ENCODE results near the gene ZNF236. TPM values are rescaled to one million over a fixed set of nuclear protein-coding genes. Genes with fewer than 3 reads are reported as not detected.

ZNF236 gene
- total RNA-seq, 1 experiment from 2014 or later = 24.8 TPM

DNA sequence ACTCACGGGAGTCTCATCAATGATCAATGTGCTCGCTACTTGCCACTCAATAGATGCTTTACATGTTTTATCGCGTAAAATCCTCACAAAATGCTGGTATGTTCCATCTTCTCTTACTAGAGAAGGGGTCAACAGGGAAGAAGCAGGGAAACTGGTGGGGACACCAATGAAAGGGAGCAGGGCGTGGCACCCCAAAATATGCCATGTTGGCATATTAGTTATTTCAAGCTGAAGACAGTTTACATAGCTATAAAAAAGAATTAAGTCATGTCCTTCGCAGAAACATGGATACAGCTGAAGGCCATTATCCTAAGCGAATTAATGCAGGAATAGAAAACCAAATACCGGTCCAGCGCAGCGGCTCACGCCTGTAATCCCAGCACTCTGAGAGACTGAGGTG is 8.1 kb upstream of the ZNF236 start:
- no peaks in the 10 kb centered on the region for H3K9me3 ChIP-seq (ENCODE audit: low read depth, low read length, poor library complexity, severe bottlenecking)
- H3K36me3 ChIP-seq (ENCODE audit: insufficient read depth, low read length, poor library complexity, severe bottlenecking) = no peaks in the 10 kb centered on the region
- ChIA-PET POLR2A (ENCODE audit: low non-redundant PET) (no interaction called here), CTCF (no interaction called here)
- H3K4me3 ChIP-seq (ENCODE audit: low read depth, low read length, poor library complexity, severe bottlenecking) = no peak overlapping the region
- H3K4me1 ChIP-seq (ENCODE audit: insufficient read depth, low read length, poor library complexity, severe bottlenecking) = no peaks in the 10 kb centered on the region
- H3K27me3 ChIP-seq (replicated peaks; ENCODE audit: insufficient read depth, low read depth, low read length, poor library complexity) = no peaks in the 10 kb centered on the region
- DNase-seq (ENCODE audit: low spot score) = no peak
- no peak for TF ChIP-seq EZH2 (IDR thresholded peaks at IDR 0.05; ENCODE audit: borderline replicate concordance, low read depth, low read length, poor library complexity, severe bottlenecking)
- TF ChIP-seq, protein P1, sequence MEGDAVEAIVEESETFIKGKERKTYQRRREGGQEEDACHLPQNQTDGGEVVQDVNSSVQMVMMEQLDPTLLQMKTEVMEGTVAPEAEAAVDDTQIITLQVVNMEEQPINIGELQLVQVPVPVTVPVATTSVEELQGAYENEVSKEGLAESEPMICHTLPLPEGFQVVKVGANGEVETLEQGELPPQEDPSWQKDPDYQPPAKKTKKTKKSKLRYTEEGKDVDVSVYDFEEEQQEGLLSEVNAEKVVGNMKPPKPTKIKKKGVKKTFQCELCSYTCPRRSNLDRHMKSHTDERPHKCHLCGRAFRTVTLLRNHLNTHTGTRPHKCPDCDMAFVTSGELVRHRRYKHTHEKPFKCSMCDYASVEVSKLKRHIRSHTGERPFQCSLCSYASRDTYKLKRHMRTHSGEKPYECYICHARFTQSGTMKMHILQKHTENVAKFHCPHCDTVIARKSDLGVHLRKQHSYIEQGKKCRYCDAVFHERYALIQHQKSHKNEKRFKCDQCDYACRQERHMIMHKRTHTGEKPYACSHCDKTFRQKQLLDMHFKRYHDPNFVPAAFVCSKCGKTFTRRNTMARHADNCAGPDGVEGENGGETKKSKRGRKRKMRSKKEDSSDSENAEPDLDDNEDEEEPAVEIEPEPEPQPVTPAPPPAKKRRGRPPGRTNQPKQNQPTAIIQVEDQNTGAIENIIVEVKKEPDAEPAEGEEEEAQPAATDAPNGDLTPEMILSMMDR (conservative IDR thresholded peaks at IDR 0.05; ENCODE audit: low read depth, low read length) = no peak
- intact Hi-C loops (cut with micrococcal nuclease; ENCODE audit: unreplicated experiment) = no loop called here
- no TSS peak for BruUV-seq (replicated peaks)
- no peak overlapping the region for H3K27ac ChIP-seq (ENCODE audit: low read depth, low read length, poor library complexity, severe bottlenecking)

DNA sequence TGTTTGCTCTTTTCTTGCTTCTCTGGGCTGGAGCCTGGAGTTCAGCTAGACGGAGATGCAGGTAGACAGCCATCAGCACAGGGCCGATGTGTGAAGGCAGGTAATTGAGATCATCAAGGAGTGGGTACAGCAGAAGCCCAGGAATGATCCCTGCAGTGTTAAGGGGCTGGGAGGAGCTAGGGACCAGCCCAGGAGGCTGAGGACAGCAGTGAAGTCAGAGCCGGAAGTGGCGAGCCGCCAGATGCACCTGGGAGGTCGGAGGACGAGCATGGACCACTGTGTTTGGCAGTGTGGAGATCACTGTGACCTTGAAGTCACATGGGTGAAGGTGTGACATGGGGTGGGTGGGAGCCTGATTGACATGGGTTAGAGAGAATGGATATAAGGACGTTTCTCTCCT is 6.2 kb upstream of the ZNF236 start:
- Histone ChIP-seq H3K4me1 (ENCODE audit: insufficient read depth, low read length, poor library complexity, severe bottlenecking) (no peaks in the 10 kb centered on the region), H3K27ac (ENCODE audit: low read depth, low read length, poor library complexity, severe bottlenecking) (no peak overlapping the region), H3K4me3 (ENCODE audit: low read depth, low read length, poor library complexity, severe bottlenecking) (no peak overlapping the region), H3K27me3 (replicated peaks; ENCODE audit: insufficient read depth, low read depth, low read length, poor library complexity) (no peaks in the 10 kb centered on the region), H3K9me3 (ENCODE audit: low read depth, low read length, poor library complexity, severe bottlenecking) (no peaks in the 10 kb centered on the region), H3K36me3 (ENCODE audit: insufficient read depth, low read length, poor library complexity, severe bottlenecking) (no peaks in the 10 kb centered on the region)
- intact Hi-C loops (cut with micrococcal nuclease; ENCODE audit: unreplicated experiment) = no loop called here
- ChIA-PET POLR2A (ENCODE audit: low non-redundant PET) (no interaction called here), CTCF (no interaction called here)
- DNase-seq (ENCODE audit: low spot score) = no peak
- TF ChIP-seq EZH2 (IDR thresholded peaks at IDR 0.05; ENCODE audit: borderline replicate concordance, low read depth, low read length, poor library complexity, severe bottlenecking) = no peak
- TF ChIP-seq, protein P1 (conservative IDR thresholded peaks at IDR 0.05; ENCODE audit: low read depth, low read length) = no peak
- no TSS peak for BruUV-seq (replicated peaks)

DNA sequence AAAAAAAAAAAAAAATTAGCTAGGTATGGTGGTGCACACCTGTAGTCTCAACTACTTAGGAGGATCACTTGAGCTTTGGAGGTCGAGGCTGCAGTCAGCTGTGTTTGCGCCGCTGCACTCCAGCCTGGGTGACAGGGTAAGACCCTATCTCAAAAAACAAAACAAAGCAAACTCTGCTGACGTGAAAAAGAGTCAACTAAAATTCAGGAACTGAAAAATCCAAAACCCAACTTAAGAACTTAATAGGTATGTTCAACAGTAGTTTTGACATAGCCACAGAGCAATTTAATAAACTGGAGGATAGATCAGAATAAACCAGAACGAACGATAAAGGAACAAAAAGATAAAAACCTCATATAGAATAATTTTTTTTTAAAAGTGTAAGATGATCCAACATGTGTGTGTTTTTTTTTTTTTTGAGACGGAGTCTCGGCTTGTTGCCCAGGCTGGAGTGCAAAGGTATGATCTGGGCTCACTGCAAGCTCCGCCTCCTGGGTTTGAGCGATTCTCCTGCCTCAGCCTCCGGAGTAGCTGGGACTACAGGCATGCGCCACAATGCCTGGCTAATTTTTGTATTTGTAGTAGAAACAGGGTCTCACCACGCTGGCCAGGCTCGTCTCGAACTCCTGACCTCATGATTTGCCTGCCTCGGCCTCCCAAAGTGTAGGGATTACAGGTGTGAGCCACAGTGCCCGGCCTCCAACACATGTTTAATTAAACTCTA is 4.3 kb upstream of the ZNF236 start:
- no peak for DNase-seq (ENCODE audit: low spot score)
- ChIA-PET CTCF (no interaction called here), POLR2A (ENCODE audit: low non-redundant PET) (no interaction called here)
- Histone ChIP-seq H3K4me3 (ENCODE audit: low read depth, low read length, poor library complexity, severe bottlenecking) (no peak overlapping the region), H3K27ac (ENCODE audit: low read depth, low read length, poor library complexity, severe bottlenecking) (no peak overlapping the region), H3K9me3 (ENCODE audit: low read depth, low read length, poor library complexity, severe bottlenecking) (no peaks in the 10 kb centered on the region), H3K36me3 (ENCODE audit: insufficient read depth, low read length, poor library complexity, severe bottlenecking) (no peaks in the 10 kb centered on the region), H3K27me3 (replicated peaks; ENCODE audit: insufficient read depth, low read depth, low read length, poor library complexity) (no peaks in the 10 kb centered on the region), H3K4me1 (ENCODE audit: insufficient read depth, low read length, poor library complexity, severe bottlenecking) (no peaks in the 10 kb centered on the region)
- TF ChIP-seq EZH2 (IDR thresholded peaks at IDR 0.05; ENCODE audit: borderline replicate concordance, low read depth, low read length, poor library complexity, severe bottlenecking) = no peak
- TF ChIP-seq, protein P1 (conservative IDR thresholded peaks at IDR 0.05; ENCODE audit: low read depth, low read length) = no peak
- no TSS peak for BruUV-seq (replicated peaks)
- intact Hi-C loops (cut with micrococcal nuclease; ENCODE audit: unreplicated experiment) = no loop called here

All from A673 (cell line).